Measurements from ENCODE around the gene CLSTN1. TPM values are rescaled to one million over a fixed set of nuclear protein-coding genes. Genes with fewer than 3 reads are reported as not detected.
A peak's percentile ranks its signal among the peaks of the same experiment; 100 is the strongest.

The CLSTN1 gene
- total and polyA plus RNA-seq, 12 donors = 37.1 to 79.8 (median 63.8) TPM

DNA sequence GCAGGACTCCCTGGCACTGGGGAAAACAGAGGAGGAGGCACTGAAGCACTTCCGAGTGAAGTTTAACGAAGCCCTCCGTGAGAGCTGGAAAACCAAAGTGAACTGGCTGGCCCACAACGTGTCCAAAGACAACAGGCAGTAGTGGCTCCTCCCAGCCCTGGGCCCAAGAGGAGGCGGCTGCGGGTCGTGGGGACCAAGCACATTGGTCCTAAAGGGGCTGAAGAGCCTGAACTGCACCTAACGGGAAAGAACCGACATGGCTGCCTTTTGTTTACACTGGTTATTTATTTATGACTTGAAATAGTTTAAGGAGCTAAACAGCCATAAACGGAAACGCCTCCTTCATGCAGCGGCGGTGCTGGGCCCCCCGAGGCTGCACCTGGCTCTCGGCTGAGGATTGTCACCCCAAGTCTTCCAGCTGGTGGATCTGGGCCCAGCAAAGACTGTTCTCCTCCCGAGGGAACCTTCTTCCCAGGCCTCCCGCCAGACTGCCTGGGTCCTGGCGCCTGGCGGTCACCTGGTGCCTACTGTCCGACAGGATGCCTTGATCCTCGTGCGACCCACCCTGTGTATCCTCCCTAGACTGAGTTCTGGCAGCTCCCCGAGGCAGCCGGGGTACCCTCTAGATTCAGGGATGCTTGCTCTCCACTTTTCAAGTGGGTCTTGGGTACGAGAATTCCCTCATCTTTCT lies 96.7 kb downstream of the CLSTN1 start:
- intact Hi-C loops (cut with DNase I) = loop anchor here in 7 of 10 donors (5.0 to 10.0 kb wide), 2 partner anchors 138 to 140 kb away; no protein-coding TSS in a partner anchor
- ATAC-seq (no peak), DNase-seq (no peak)
- H3K4me3 ChIP-seq = no peak overlapping the region
- no peak overlapping the region for H3K27ac ChIP-seq
- WGBS, 2 donors = 80% methylated on average over 25 of the region's 25 CpGs
- H3K4me1 ChIP-seq = peaks cover 0 to 15% (median 0%) of the 10 kb centered on the region in 9 donors
- peaks cover 0 to 14% (median 0%) of the 10 kb centered on the region in 11 donors for H3K9me3 ChIP-seq
- no peak for TF ChIP-seq CTCF (IDR thresholded peaks at IDR 0.05)
- peaks cover 4 to 99% (median 47%) of the 10 kb centered on the region in 9 donors for H3K36me3 ChIP-seq
- no peaks in the 10 kb centered on the region for H3K27me3 ChIP-seq

- no peak for TF ChIP-seq CTCF (IDR thresholded peaks at IDR 0.05)
- intact Hi-C loops (cut with DNase I) = loop anchor here in 7 of 10 donors (5.0 to 10.0 kb wide), 2 partner anchors 138 to 141 kb away; no protein-coding TSS in a partner anchor
- no peaks in the 10 kb centered on the region for H3K27me3 ChIP-seq
- H3K36me3 ChIP-seq = peaks cover 2 to 99% (median 45%) of the 10 kb centered on the region in 9 donors
- DNase-seq (no peak), ATAC-seq (no peak)
- no peak overlapping the region for H3K4me3 ChIP-seq
- peaks cover 0 to 12% (median 0%) of the 10 kb centered on the region in 9 donors for H3K4me1 ChIP-seq
- 91 to 95% methylated on average over 6 of the region's 6 CpGs for WGBS, 2 donors
- H3K9me3 ChIP-seq = peaks cover 0 to 14% (median 0%) of the 10 kb centered on the region in 11 donors
- no peak overlapping the region for H3K27ac ChIP-seq
Observed at GRCh38 chr1:9726406-9726805, 97.4 kb downstream of the CLSTN1 start.

DNA sequence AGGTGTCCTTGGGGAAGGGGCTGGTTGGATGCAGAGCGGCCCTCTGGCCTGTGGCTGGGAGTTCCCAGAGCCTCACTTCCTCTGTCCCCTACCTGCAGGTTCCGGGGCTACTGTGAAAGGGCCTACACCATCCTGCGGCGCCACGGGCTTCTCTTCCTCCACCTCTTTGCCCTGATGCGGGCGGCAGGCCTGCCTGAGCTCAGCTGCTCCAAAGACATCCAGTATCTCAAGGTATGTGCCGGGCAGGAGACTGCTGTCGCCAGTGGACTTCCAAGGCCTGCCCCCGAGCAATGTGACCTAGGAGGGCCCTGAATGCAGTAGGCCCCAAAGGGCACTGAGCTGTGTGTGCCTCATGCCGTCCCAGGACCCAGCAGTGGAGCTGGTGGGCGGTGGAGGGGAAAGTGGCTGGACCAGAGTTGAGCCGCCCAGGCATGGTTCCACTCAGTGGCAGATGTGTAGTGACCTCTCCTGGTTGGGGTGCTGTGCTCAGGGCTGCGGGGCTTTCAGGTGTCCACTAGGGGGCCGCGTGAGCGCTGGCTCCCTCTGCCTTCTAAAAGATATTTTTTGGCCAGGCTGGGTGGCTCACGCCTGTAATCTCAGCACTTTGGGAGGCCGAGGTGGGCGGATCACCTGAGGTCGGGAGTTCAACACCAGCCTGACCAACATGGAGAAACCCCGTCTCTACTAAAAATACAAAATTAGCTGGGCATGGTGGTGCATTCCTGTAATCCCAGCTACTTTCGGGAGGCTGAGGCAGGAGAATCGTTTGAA lies 98.9 kb downstream of the CLSTN1 start:
- Histone ChIP-seq H3K27ac (no peak overlapping the region), H3K4me3 (no peak overlapping the region), H3K9me3 (peaks cover 0 to 14% (median 0%) of the 10 kb centered on the region in 11 donors), H3K27me3 (no peaks in the 10 kb centered on the region), H3K36me3 (peaks cover 0 to 99% (median 31%) of the 10 kb centered on the region in 9 donors), H3K4me1 (no peaks in the 10 kb centered on the region)
- 76% methylated on average over 24 of the region's 24 CpGs for WGBS, 2 donors
- ATAC-seq = peak in 7 of 8 donors; percentile 41 to 68 (median 51)
- peak in 1 of 2 donors; percentile 59 for DNase-seq
- intact Hi-C loops (cut with DNase I) = loop anchor here in 9 of 10 donors (5.0 to 10.0 kb wide), 3 partner anchors 98 to 142 kb away; no protein-coding TSS in a partner anchor
- peak; percentile 32 to 91 (median 71) for TF ChIP-seq CTCF (IDR thresholded peaks at IDR 0.05)

DNA sequence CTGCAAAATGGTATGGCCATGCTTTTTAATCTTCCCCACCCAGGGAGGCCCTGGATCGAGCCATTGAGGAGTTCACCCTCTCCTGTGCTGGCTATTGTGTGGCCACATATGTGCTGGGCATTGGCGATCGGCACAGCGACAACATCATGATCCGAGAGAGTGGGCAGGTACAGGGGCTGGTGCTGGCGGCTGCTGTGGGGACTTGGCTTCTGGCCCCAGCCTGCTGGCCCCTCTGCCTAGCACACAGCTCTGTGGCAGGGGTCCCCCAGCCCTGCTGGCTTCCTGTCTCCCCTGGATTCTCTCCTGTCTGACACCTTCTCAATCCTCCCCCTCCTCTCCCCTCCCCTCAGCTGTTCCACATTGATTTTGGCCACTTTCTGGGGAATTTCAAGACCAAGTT lies 99.8 kb downstream of the CLSTN1 start:
- WGBS, 2 donors = 94 to 99% methylated on average over 6 of the region's 6 CpGs
- no peaks in the 10 kb centered on the region for H3K27me3 ChIP-seq
- H3K9me3 ChIP-seq = peaks cover 0 to 14% (median 0%) of the 10 kb centered on the region in 11 donors
- TF ChIP-seq CTCF (IDR thresholded peaks at IDR 0.05) = no peak
- no peak for ATAC-seq
- peaks cover 0 to 96% (median 23%) of the 10 kb centered on the region in 9 donors for H3K36me3 ChIP-seq
- no peak for DNase-seq
- no peak overlapping the region for H3K4me3 ChIP-seq
- H3K27ac ChIP-seq = no peak overlapping the region
- peaks cover 0 to 7% (median 0%) of the 10 kb centered on the region in 9 donors for H3K4me1 ChIP-seq
- intact Hi-C loops (cut with DNase I) = loop anchor here in 8 of 10 donors (5.0 to 10.0 kb wide), 3 partner anchors 97 to 143 kb away; no protein-coding TSS in a partner anchor

Measured in heart right ventricle (tissue), 16 donors.